VCaP (cell line): Measurements from ENCODE around the gene LIMA1.
A peak's percentile ranks its signal among the peaks of the same experiment; 100 is the strongest.

ENCODE experiments used
- H3K27ac ChIP-seq: fragments of 450-650 bp; 2 replicates; pipeline ENCODE4 v1.5.1; 2017
- CTCF ChIP-seq: fragments of 450-650 bp; conservative IDR thresholded peaks from 2 replicates; pipeline ENCODE4 v1.5.1; 2017; ENCODE audit warnings: mild to moderate bottlenecking, moderate library complexity

Gene LIMA1

GRCh38 chr12:50188241-50188781 lies 95.0 kb downstream of the LIMA1 start:
- H3K27ac ChIP-seq: peak overlapping the region; percentile 92
- TF ChIP-seq CTCF: no peak

GRCh38 chr12:50187084-50187900 lies 96.0 kb downstream of the LIMA1 start:
- peak overlapping the region; percentile 92 for H3K27ac ChIP-seq
- no peak for TF ChIP-seq CTCF

- TF ChIP-seq CTCF: no peak
Observed at GRCh38 chr12:50186681-50187080, 96.6 kb downstream of the LIMA1 start.

GRCh38 chr12:50185970-50186663 lies 97.2 kb downstream of the LIMA1 start:
- peak overlapping the region; percentile 92 for H3K27ac ChIP-seq
- no peak for TF ChIP-seq CTCF

More at GRCh38 chr12:50186681-50187080, 96.6 kb downstream of the LIMA1 start:
- H3K27ac ChIP-seq: peak overlapping the region; percentile 92

- TF ChIP-seq CTCF: no peak
- H3K27ac ChIP-seq: peak overlapping the region; percentile 92
Observed at GRCh38 chr12:50185301-50185895, 97.9 kb downstream of the LIMA1 start.

- TF ChIP-seq CTCF: no peak
- H3K27ac ChIP-seq: peak overlapping the region; percentile 92; the same call in 1 of the 2 replicates
Observed at GRCh38 chr12:50184261-50184660, 99.1 kb downstream of the LIMA1 start.

- H3K27ac ChIP-seq: peak overlapping the region; percentile 8; the same call in 1 of the 2 replicates
- peak; percentile 54 for TF ChIP-seq CTCF
Observed at GRCh38 chr12:50182461-50182860, 100.9 kb downstream of the LIMA1 start.
